Stimulated activated CD4-positive, alpha-beta T cell treated with anti-CD3 and anti-CD28 coated beads, Interleukin-4, amount 100 ng/mL, for 48 hours (primary cell): ENCODE measurements around the gene PIAS1.
"Not testable (repeated sequence)": the region's sequence is repeated elsewhere in the genome, so short reads cannot be mapped to it uniquely, and the experiment has no call there.

Experiments
- DNase-seq, 2 donors: peaks; one replicate each; pipeline ENCODE4 v3.0.0-alpha.2; 2020; ENCODE audit warnings: low read depth in 2 of 2

Gene PIAS1

GRCh38 chr15:68234060-68234459 lies 179.9 kb downstream of the PIAS1 start:
- DNase-seq, result no peak

GRCh38 chr15:68234520-68234919 lies 180.4 kb downstream of the PIAS1 start:
- DNase-seq, result not testable (repeated sequence)

DNA sequence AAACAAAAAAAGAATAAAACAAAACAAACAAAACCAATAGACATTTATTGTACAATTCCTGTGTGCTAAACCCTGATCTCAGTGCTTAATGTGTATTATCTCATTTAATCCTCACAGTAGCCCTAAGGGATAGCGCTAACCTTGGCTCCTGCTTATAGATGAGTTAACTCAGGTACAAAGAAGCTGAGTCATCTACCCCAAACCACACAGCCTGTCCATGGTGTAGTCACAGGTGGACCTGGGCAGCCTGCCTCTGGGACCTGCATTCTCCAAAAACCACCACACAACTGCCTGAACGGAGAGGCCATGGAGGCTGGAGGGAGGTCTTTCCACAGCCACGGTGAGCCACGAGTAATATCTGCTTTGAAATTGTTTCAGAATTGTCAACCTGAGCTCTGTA lies 180.9 kb downstream of the PIAS1 start:
- DNase-seq, result no peak

DNA sequence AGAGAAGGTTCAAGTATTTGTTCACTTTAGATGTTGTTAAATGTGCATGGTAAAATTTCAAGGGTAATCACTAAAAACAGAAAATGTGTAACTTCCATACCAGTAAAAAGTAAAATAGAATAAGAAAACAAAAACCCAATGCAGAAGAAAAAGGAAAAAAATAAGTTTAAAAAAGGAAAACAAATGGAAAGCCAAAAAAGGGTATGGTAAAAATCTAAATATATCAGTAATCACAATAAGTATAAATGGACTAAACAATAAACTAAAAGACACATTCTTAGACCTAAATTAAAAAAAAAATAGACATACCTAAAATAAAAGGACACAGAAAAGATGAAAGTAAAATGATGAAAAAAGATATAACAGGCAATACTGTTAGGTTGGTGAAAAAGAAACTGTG lies 184.9 kb downstream of the PIAS1 start:
- DNase-seq, result no peak

DNA sequence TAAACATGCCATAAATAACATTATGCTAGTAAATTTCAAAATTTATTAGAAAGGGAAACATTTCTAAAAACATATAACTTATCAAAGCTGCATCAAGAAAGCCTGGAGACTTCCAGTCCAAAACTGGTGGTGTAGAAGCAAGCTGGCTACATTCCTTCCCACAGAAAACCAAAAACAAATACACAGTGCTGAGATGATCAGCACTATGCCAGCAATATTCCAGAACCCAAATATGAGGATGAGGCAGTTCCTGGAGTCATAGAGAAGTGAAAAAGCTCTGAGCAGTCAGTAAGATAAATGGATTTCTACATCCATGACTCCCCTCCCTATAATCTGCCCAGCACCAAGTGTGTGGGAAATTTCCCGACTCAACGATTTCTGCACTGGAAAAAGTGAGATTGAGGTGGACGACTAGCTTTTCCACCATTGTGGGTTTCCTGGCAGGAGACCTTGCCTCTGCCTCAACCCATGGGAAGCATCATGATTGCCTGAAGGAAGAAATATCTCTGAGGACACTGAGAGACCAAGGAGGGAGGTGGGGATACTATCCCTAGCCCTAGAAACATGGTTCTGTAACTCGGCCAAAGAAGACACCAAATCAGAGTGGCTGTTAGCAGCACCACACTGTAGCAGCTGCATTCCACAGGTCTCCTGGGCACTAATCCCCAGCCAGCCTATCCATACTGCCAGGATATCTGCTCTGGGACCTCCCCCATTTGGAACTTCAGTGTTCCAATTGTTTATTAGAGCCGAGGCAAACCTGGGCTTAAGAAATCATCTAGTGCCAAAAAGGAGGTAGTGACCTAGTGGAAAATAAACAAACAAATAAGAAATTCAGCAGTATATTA lies 187.2 kb downstream of the PIAS1 start:
- DNase-seq, result no peak
